ENCODE data around the gene SMC1B.

The SMC1B gene

GRCh38 chr22:45413368-45414211 is at the start of gene SMC1B, which contains the start of gene RIBC2:
Gene SMC1B, minus strand, starts transcription at chr22:45413599. Its CDS starts 32 bp downstream, at chr22:45413567.
Gene RIBC2, plus strand, starts transcription at chr22:45413693. Its CDS starts 194 bp downstream, at chr22:45413887.
- DNase-seq (ENCODE audit: low spot score in 2 of 2): peak; percentile 62 to 89
- Mint-ChIP-seq H3K4me3 (peak within 1 kb of the TSS; percentile 74), H3K9me3 (no peaks in the 10 kb centered on the region), H3K36me3 (peaks cover 6% of the 10 kb centered on the region), H3K27ac (peak within 1 kb of the TSS; percentile 91), H3K4me1 (no peaks in the 10 kb centered on the region)
- peak; percentile 95 for ATAC-seq

- H3K27ac Mint-ChIP-seq: no peak overlapping the region
- no peak for ATAC-seq
- no peaks in the 10 kb centered on the region for H3K4me1 Mint-ChIP-seq
- H3K4me3 Mint-ChIP-seq: no peak overlapping the region
- H3K36me3 Mint-ChIP-seq: no peaks in the 10 kb centered on the region
- no peaks in the 10 kb centered on the region for H3K9me3 Mint-ChIP-seq
- DNase-seq (ENCODE audit: low spot score in 2 of 2): no peak
These were observed 48.7 kb upstream of the SMC1B start for GRCh38 chr22:45462034-45462655.

GRCh38 chr22:45460288-45461109 is 47.1 kb upstream of the SMC1B start:
- Mint-ChIP-seq H3K36me3 (no peaks in the 10 kb centered on the region), H3K27ac (no peak overlapping the region)
- no peak for ATAC-seq

GRCh38 chr22:45459235-45459634 is 45.8 kb upstream of the SMC1B start:
- H3K4me1 Mint-ChIP-seq: no peaks in the 10 kb centered on the region
- ATAC-seq (no peak), DNase-seq (ENCODE audit: low spot score in 2 of 2) (no peak)
- H3K9me3 Mint-ChIP-seq: no peaks in the 10 kb centered on the region
- no peaks in the 10 kb centered on the region for H3K36me3 Mint-ChIP-seq
- H3K27ac Mint-ChIP-seq: no peak overlapping the region
- no peak overlapping the region for H3K4me3 Mint-ChIP-seq

More at GRCh38 chr22:45460288-45461109, 47.1 kb upstream of the SMC1B start:
- Mint-ChIP-seq H3K4me1 (no peaks in the 10 kb centered on the region), H3K4me3 (no peak overlapping the region), H3K9me3 (no peaks in the 10 kb centered on the region)
- DNase-seq (ENCODE audit: low spot score in 2 of 2): no peak

- DNase-seq (ENCODE audit: low spot score in 2 of 2) (no peak), ATAC-seq (no peak)
- H3K27ac Mint-ChIP-seq: no peak overlapping the region
- H3K36me3 Mint-ChIP-seq: no peaks in the 10 kb centered on the region
- H3K4me1 Mint-ChIP-seq: no peaks in the 10 kb centered on the region
- H3K9me3 Mint-ChIP-seq: no peaks in the 10 kb centered on the region
- no peak overlapping the region for H3K4me3 Mint-ChIP-seq
These were observed 45.1 kb upstream of the SMC1B start for GRCh38 chr22:45458532-45458931.

- Mint-ChIP-seq H3K4me1 (no peaks in the 10 kb centered on the region), H3K4me3 (no peak overlapping the region), H3K9me3 (no peaks in the 10 kb centered on the region), H3K27ac (no peak overlapping the region), H3K36me3 (no peaks in the 10 kb centered on the region)
- ATAC-seq (no peak), DNase-seq (ENCODE audit: low spot score in 2 of 2) (no peak)
These were observed 43.4 kb upstream of the SMC1B start for GRCh38 chr22:45456811-45457210.

- H3K4me1 Mint-ChIP-seq: no peaks in the 10 kb centered on the region
- ATAC-seq (no peak), DNase-seq (ENCODE audit: low spot score in 2 of 2) (no peak)
- H3K36me3 Mint-ChIP-seq: no peaks in the 10 kb centered on the region
- no peaks in the 10 kb centered on the region for H3K9me3 Mint-ChIP-seq
- H3K4me3 Mint-ChIP-seq: no peak overlapping the region
- H3K27ac Mint-ChIP-seq: no peak overlapping the region
These were observed 42.2 kb upstream of the SMC1B start for GRCh38 chr22:45455621-45456020.

- no peaks in the 10 kb centered on the region for H3K4me1 Mint-ChIP-seq
These were observed 41.8 kb upstream of the SMC1B start for GRCh38 chr22:45455212-45455611.

GRCh38 chr22:45454275-45454674 is 40.9 kb upstream of the SMC1B start:
- Mint-ChIP-seq H3K36me3 (no peaks in the 10 kb centered on the region), H3K9me3 (no peaks in the 10 kb centered on the region), H3K4me3 (no peak overlapping the region), H3K4me1 (no peaks in the 10 kb centered on the region), H3K27ac (no peak overlapping the region)
- no peak for DNase-seq (ENCODE audit: low spot score in 2 of 2)
- no peak for ATAC-seq

More at GRCh38 chr22:45455212-45455611, 41.8 kb upstream of the SMC1B start:
- ATAC-seq (no peak), DNase-seq (ENCODE audit: low spot score in 2 of 2) (no peak)
- H3K36me3 Mint-ChIP-seq: no peaks in the 10 kb centered on the region
- no peak overlapping the region for H3K4me3 Mint-ChIP-seq
- no peaks in the 10 kb centered on the region for H3K9me3 Mint-ChIP-seq
- no peak overlapping the region for H3K27ac Mint-ChIP-seq

GRCh38 chr22:45453764-45454163 is 40.4 kb upstream of the SMC1B start:
- DNase-seq (ENCODE audit: low spot score in 2 of 2) (no peak), ATAC-seq (no peak)
- no peak overlapping the region for H3K4me3 Mint-ChIP-seq
- H3K27ac Mint-ChIP-seq: no peak overlapping the region
- no peaks in the 10 kb centered on the region for H3K9me3 Mint-ChIP-seq
- H3K4me1 Mint-ChIP-seq: no peaks in the 10 kb centered on the region
- H3K36me3 Mint-ChIP-seq: no peaks in the 10 kb centered on the region

- Mint-ChIP-seq H3K4me1 (no peaks in the 10 kb centered on the region), H3K4me3 (no peak overlapping the region), H3K27ac (no peak overlapping the region), H3K9me3 (no peaks in the 10 kb centered on the region), H3K36me3 (no peaks in the 10 kb centered on the region)
- ATAC-seq (no peak), DNase-seq (ENCODE audit: low spot score in 2 of 2) (no peak)
These were observed 39.4 kb upstream of the SMC1B start for GRCh38 chr22:45452565-45453379.

- H3K9me3 Mint-ChIP-seq: no peaks in the 10 kb centered on the region
- H3K4me1 Mint-ChIP-seq: no peaks in the 10 kb centered on the region
- H3K36me3 Mint-ChIP-seq: no peaks in the 10 kb centered on the region
- DNase-seq (ENCODE audit: low spot score in 2 of 2): no peak
- H3K27ac Mint-ChIP-seq: no peak overlapping the region
- no peak overlapping the region for H3K4me3 Mint-ChIP-seq
- no peak for ATAC-seq
These were observed 38.6 kb upstream of the SMC1B start for GRCh38 chr22:45451972-45452371.

- Mint-ChIP-seq H3K9me3 (no peaks in the 10 kb centered on the region), H3K27ac (no peak overlapping the region), H3K4me3 (no peak overlapping the region), H3K4me1 (no peaks in the 10 kb centered on the region), H3K36me3 (no peaks in the 10 kb centered on the region)
- no peak for ATAC-seq
- DNase-seq (ENCODE audit: low spot score in 2 of 2): no peak
These were observed 37.7 kb upstream of the SMC1B start for GRCh38 chr22:45450921-45451651.

GRCh38 chr22:45450101-45450785 is 36.8 kb upstream of the SMC1B start:
- H3K27ac Mint-ChIP-seq: no peak overlapping the region
- H3K4me3 Mint-ChIP-seq: no peak overlapping the region
- ATAC-seq (no peak), DNase-seq (ENCODE audit: low spot score in 2 of 2) (no peak)
- H3K36me3 Mint-ChIP-seq: no peaks in the 10 kb centered on the region
- H3K4me1 Mint-ChIP-seq: no peaks in the 10 kb centered on the region
- H3K9me3 Mint-ChIP-seq: no peaks in the 10 kb centered on the region

Data from stimulated activated effector memory CD8-positive, alpha-beta T cell treated with anti-CD3 and anti-CD28 coated beads, Interleukin-12 subunit alpha, Interleukin-12 subunit beta, amount 100 ng/mL, for 72 hours (primary cell).